Measurements from ENCODE around the gene NHERF2.

DNA sequence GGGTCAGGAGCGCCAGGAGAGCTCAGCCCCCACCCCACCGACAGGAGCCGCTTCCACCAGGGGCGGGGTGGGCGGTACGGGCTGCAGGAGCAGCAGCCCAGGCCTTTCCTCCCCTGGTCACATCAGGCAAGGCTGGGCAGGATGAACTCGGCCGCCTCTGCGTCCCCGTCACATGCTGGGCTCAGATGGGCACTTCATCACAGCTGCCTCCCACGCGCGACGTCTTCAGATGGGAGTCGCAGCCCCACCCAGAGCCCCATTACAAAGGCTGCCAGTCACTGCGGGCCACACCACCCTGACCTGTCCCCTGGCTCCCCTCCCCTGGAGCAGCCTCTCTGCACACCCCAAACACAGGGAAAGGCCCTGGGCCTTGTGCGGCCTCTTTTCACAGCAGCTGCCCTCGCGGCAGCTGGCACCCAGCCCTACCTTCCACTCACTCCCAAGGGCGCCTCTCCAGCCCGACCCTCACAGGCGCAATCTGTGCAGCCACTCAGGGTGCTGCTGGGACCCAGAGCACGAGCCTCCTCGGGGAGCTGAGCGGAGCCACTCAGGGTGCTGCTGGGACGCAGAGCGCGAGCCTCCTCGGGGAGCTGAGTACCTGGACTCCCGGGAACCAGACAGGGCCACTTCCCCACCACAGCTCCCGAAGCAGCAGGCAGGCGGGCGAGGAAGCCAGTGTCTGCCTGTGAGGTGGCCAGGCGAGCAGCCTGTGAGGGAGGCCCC, 21.7 kb upstream of the NHERF2 start:
- TF ChIP-seq, protein P1, sequence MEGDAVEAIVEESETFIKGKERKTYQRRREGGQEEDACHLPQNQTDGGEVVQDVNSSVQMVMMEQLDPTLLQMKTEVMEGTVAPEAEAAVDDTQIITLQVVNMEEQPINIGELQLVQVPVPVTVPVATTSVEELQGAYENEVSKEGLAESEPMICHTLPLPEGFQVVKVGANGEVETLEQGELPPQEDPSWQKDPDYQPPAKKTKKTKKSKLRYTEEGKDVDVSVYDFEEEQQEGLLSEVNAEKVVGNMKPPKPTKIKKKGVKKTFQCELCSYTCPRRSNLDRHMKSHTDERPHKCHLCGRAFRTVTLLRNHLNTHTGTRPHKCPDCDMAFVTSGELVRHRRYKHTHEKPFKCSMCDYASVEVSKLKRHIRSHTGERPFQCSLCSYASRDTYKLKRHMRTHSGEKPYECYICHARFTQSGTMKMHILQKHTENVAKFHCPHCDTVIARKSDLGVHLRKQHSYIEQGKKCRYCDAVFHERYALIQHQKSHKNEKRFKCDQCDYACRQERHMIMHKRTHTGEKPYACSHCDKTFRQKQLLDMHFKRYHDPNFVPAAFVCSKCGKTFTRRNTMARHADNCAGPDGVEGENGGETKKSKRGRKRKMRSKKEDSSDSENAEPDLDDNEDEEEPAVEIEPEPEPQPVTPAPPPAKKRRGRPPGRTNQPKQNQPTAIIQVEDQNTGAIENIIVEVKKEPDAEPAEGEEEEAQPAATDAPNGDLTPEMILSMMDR (conservative IDR thresholded peaks at IDR 0.05; ENCODE audit: low read length), result no peak
- TF ChIP-seq EZH2phosphoT487 (IDR thresholded peaks at IDR 0.05; ENCODE audit: borderline replicate concordance), result no peak

Measured in Loucy (cell line).